ENCODE data around the gene MTMR12. TPM values are rescaled to one million over a fixed set of nuclear protein-coding genes. Genes with fewer than 3 reads are reported as not detected.

The MTMR12 gene
- total and polyA plus RNA-seq, 2 of the 8 experiments (the other 6 are each of a cell fraction or from before 2014, with no cell fraction given): 19.1 to 59.3 TPM

- no peak for TF ChIP-seq EZH2 (IDR thresholded peaks at IDR 0.05; ENCODE audit: low read depth, low read length, severe bottlenecking)
- TF ChIP-seq KDM1A (IDR thresholded peaks at IDR 0.05; ENCODE audit: borderline replicate concordance, low read length): no peak
These were observed 17.6 kb upstream of the MTMR12 start (continued) for GRCh38 chr5:32330126-32330971.

Data from H1 (cell line).